Measurements from ENCODE around the gene OR7G2.
"Not testable (repeated sequence)": the region's sequence is repeated elsewhere in the genome, so short reads cannot be mapped to it uniquely, and the experiment has no call there.

OR7G2 gene

GRCh38 chr19:9073806-9074205, 33.5 kb downstream of the OR7G2 start:
- no peak for DNase-seq (ENCODE audit: low spot score)

- not testable (repeated sequence) for DNase-seq (ENCODE audit: low spot score)
These were observed 35.6 kb downstream of the OR7G2 start for GRCh38 chr19:9071720-9072119.

DNA sequence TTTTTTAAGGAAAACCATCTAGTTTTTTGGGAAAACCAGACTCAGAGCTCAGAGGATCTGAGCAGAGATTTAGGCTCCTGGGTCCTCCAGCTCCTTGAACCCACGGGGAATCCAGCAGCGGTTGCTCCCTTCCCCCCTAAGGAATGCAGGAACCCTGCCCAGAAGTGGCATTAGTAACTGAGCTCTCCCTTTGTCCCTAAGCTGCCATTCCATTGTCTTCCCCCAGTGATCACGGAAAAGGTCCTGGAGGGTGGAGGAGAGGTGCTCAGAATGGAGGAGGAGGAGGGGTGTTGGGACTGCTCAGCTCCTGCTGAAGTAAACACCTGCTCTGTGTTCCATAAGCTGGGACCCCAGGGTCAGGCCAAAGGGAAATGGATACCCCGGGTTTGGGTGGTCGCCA, 37.2 kb downstream of the OR7G2 start:
- no peak for DNase-seq (ENCODE audit: low spot score)

GRCh38 chr19:9065457-9066014, 41.7 kb downstream of the OR7G2 start:
- no peak for DNase-seq (ENCODE audit: low spot score)

GRCh38 chr19:9061879-9062278, 45.4 kb downstream of the OR7G2 start:
- no peak for DNase-seq (ENCODE audit: low spot score)

DNA sequence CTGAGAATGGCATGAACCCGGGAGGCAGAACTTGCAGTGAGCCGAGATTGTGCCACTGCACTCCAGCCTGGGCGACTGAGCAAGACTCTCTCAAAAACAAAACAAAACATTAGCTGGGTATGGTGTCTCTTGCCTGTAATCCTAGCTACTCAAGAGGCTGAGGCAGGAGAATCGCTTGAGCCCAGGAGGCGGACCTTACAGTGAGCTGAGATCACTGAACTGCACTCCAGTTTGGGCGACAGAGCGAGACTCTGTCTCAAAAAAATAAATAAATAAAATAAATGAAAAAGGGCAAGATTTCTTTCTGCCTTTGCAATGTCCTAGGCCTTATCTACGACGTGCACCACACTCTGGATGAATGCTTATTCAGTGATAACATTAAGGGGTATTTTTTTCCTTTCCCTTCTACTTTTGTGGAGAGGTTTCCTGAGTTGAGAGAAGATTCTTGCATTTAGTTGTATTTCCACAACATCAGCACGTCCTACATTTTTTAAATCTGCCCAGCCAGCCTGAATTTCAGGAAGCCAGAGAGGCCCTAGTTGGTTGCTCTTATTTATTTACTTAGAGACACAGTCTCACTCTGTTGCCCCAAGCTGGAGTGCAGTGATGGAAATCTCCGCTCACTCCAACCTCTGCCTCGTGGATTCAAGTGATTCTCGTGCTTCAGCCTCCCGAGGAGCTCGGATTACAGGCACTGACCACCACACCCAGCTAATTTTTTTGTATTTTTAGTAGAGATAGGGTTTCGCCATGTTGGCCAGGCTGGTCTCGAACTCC, 46.5 kb downstream of the OR7G2 start:
- no peak for DNase-seq (ENCODE audit: low spot score)

GRCh38 chr19:9058905-9059667, 48.2 kb downstream of the OR7G2 start:
- no peak for DNase-seq (ENCODE audit: low spot score)

GRCh38 chr19:9057505-9058258, 49.6 kb downstream of the OR7G2 start:
- no peak for DNase-seq (ENCODE audit: low spot score)

DNA sequence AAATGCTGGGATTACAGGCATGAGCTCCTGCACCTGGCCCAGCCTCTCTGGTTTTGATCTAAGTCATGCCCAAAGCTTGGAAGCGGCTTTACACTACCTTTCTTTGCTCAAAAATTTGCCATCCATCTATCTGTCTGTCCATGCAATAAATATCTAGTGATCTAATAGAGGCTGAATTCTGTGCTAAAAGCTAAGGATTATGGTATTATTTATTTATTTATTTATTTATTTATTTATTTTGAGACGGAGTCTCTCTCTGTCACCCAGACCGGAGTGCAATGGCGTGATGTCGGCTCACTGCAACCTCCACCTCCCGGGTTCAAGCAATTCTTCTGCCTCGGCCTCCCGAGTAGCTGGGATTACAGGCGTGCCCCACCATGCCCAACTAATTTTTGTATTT, 51.1 kb downstream of the OR7G2 start:
- DNase-seq (ENCODE audit: low spot score), result not testable (repeated sequence)

DNA sequence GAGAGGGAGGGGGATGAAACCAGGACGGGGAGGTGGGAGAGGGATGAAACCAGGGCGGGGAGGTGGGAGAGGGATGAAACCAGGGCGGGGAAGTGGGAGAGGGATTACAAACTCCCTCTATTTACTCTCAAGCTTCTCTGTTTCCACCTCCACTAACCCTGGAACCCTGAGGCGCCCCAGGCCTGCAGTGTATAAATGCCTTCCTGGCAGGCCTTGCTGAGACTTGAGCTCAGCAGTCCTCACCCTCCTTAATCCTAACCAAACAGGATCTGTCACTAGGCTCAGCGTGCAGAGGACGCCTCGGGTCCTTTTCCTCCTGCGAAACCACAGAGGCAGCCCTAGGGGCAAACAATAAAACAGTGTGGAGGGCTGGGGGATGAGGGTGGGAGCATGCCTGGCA, 52.5 kb downstream of the OR7G2 start:
- DNase-seq (ENCODE audit: low spot score), result no peak

GRCh38 chr19:9054207-9054606, 53.1 kb downstream of the OR7G2 start:
- DNase-seq (ENCODE audit: low spot score), result no peak

DNA sequence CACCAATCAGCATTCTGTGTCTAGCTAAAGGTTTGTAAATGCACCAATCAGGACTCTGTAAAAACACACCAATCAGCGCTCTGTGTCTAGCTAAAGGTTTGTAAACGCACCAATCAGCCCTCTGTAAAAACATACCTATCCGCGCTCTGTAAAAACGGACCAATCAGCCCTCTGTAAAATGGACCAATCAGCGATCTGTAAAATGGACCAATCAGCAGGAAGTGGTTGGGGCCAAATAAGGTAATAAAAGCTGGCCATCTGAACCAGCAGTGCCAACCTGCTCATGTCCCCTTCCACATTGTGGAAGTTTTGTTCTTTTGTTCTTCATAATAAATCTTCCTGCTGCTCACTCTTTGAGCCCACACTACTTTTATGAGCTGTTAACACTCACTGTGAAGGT, 53.6 kb downstream of the OR7G2 start:
- DNase-seq (ENCODE audit: low spot score), result not testable (repeated sequence)

GRCh38 chr19:9052894-9053293, 54.4 kb downstream of the OR7G2 start:
- no peak for DNase-seq (ENCODE audit: low spot score)
